Measurements from ENCODE around the gene PEAK1. TPM values are rescaled to one million over a fixed set of nuclear protein-coding genes. Genes with fewer than 3 reads are reported as not detected.

Gene PEAK1
- total RNA-seq, 6 experiments from 2014 or later, result 85.6 to 110 (median 95.8) TPM

GRCh38 chr15:77120576-77120975 is 299.3 kb downstream of the PEAK1 start:
- no peaks in the 10 kb centered on the region for H3K27me3 Mint-ChIP-seq (ENCODE audit: insufficient read depth)
- H3K4me3 Mint-ChIP-seq, result no peak overlapping the region
- DNase-seq, result no peak
- TF ChIP-seq CTCF (IDR thresholded peaks at IDR 0.05), result no peak
- H3K36me3 Mint-ChIP-seq (ENCODE audit: low read depth), result peaks cover 10% of the 10 kb centered on the region
- peaks cover 43% of the 10 kb centered on the region for H3K4me1 Mint-ChIP-seq (ENCODE audit: low read depth)
- H3K27ac Mint-ChIP-seq, result no peak overlapping the region
- H3K9me3 Mint-ChIP-seq, result no peaks in the 10 kb centered on the region

GRCh38 chr15:77119446-77119845 is 300.5 kb downstream of the PEAK1 start:
- peak overlapping the region; percentile 51 for H3K27ac Mint-ChIP-seq
- H3K4me1 Mint-ChIP-seq (ENCODE audit: low read depth), result peaks cover 39% of the 10 kb centered on the region
- peaks cover 9% of the 10 kb centered on the region for H3K36me3 Mint-ChIP-seq (ENCODE audit: low read depth)
- no peak for DNase-seq
- TF ChIP-seq CTCF (IDR thresholded peaks at IDR 0.05), result no peak
- peaks cover 2% of the 10 kb centered on the region for H3K27me3 Mint-ChIP-seq (ENCODE audit: insufficient read depth)
- peak overlapping the region; percentile 12; the same call in 1 of the 2 replicates for H3K4me3 Mint-ChIP-seq
- H3K9me3 Mint-ChIP-seq, result no peaks in the 10 kb centered on the region

- peak overlapping the region; percentile 12; the same call in 1 of the 2 replicates for H3K4me3 Mint-ChIP-seq
- TF ChIP-seq CTCF (IDR thresholded peaks at IDR 0.05), result peak; percentile 88
- peak; percentile 72 for DNase-seq
- H3K27me3 Mint-ChIP-seq (ENCODE audit: insufficient read depth), result peaks cover 2% of the 10 kb centered on the region
- H3K27ac Mint-ChIP-seq, result peak overlapping the region; percentile 51
- H3K9me3 Mint-ChIP-seq, result no peaks in the 10 kb centered on the region
- peaks cover 34% of the 10 kb centered on the region for H3K4me1 Mint-ChIP-seq (ENCODE audit: low read depth)
- peaks cover 12% of the 10 kb centered on the region; the same call in 1 of the 2 replicates for H3K36me3 Mint-ChIP-seq (ENCODE audit: low read depth)
These were observed 301.0 kb downstream of the PEAK1 start for GRCh38 chr15:77118882-77119321.

- Mint-ChIP-seq H3K27me3 (ENCODE audit: insufficient read depth) (peaks cover 2% of the 10 kb centered on the region), H3K36me3 (ENCODE audit: low read depth) (peaks cover 16% of the 10 kb centered on the region), H3K4me3 (no peak overlapping the region), H3K27ac (peak overlapping the region; percentile 37), H3K4me1 (ENCODE audit: low read depth) (peaks cover 26% of the 10 kb centered on the region), H3K9me3 (no peaks in the 10 kb centered on the region)
- TF ChIP-seq CTCF (IDR thresholded peaks at IDR 0.05), result no peak
- DNase-seq, result no peak
These were observed 304.7 kb downstream of the PEAK1 start for GRCh38 chr15:77115179-77115578.

- H3K27ac Mint-ChIP-seq, result no peak overlapping the region
- H3K27me3 Mint-ChIP-seq (ENCODE audit: insufficient read depth), result peaks cover 2% of the 10 kb centered on the region
These were observed 306.9 kb downstream of the PEAK1 start for GRCh38 chr15:77112838-77113504.

More at GRCh38 chr15:77112838-77113504, 306.9 kb downstream of the PEAK1 start:
- H3K4me1 Mint-ChIP-seq (ENCODE audit: low read depth), result peaks cover 8% of the 10 kb centered on the region
- H3K4me3 Mint-ChIP-seq, result no peak overlapping the region
- 0 out of 2 replicates have a peak, but pooled peaks have one; percentile 27 for TF ChIP-seq CTCF (IDR thresholded peaks at IDR 0.05)
- H3K9me3 Mint-ChIP-seq, result no peaks in the 10 kb centered on the region
- no peak for DNase-seq
- peaks cover 29% of the 10 kb centered on the region for H3K36me3 Mint-ChIP-seq (ENCODE audit: low read depth)
